ENCODE measurements around the gene S100A5. TPM values are rescaled to one million over a fixed set of nuclear protein-coding genes. Genes with fewer than 3 reads are reported as not detected.

Gene S100A5
- total RNA-seq, 1 experiment from 2014 or later, result not detected

GRCh38 chr1:153510984-153511410 is 29.7 kb downstream of the S100A5 start:
- CTCF ChIA-PET, result interaction anchor here (0.6 to 2.1 kb wide), 13 partner anchors 11 to 145 kb away, joined by 3 to 25 read pairs (median 4); partner anchors contain the start of genes S100A13, S100A14 and S100A2
- H3K4me3 Mint-ChIP-seq (ENCODE audit: low read depth, unreplicated experiment), result no peak overlapping the region
- BruUV-seq (replicated peaks), result no TSS peak
- peaks cover 82% of the 10 kb centered on the region for H3K4me1 Mint-ChIP-seq (ENCODE audit: low read depth, unreplicated experiment)
- TF ChIP-seq CTCF (IDR thresholded peaks at IDR 0.05; ENCODE audit: unreplicated experiment), result peak; percentile 97
- peak overlapping the region; percentile 82 for H3K27ac Mint-ChIP-seq (ENCODE audit: unreplicated experiment)
- no peaks in the 10 kb centered on the region for H3K9me3 Mint-ChIP-seq (ENCODE audit: low read depth, unreplicated experiment)
- no peaks in the 10 kb centered on the region for H3K27me3 Mint-ChIP-seq (ENCODE audit: unreplicated experiment)
- DNase-seq, result peak; percentile 97
- intact Hi-C loops (cut with micrococcal nuclease; ENCODE audit: unreplicated experiment), result loop anchor here (1.0 to 10.0 kb wide), 4 partner anchors 22 to 474 kb away; partner anchors contain the start of genes ILF2 and RAB13
- H3K36me3 Mint-ChIP-seq (ENCODE audit: insufficient read depth, unreplicated experiment), result peaks cover 21% of the 10 kb centered on the region

GRCh38 chr1:153509729-153510354 is 30.9 kb downstream of the S100A5 start:
- no peak overlapping the region for H3K27ac Mint-ChIP-seq (ENCODE audit: unreplicated experiment)
- peaks cover 75% of the 10 kb centered on the region for H3K4me1 Mint-ChIP-seq (ENCODE audit: low read depth, unreplicated experiment)
- DNase-seq, result peak; percentile 85
- H3K9me3 Mint-ChIP-seq (ENCODE audit: low read depth, unreplicated experiment), result no peaks in the 10 kb centered on the region
- CTCF ChIA-PET, result interaction anchor here (1.0 to 1.3 kb wide), 3 partner anchors 24 to 66 kb away, joined by 3 to 4 read pairs (median 3); no protein-coding TSS in a partner anchor
- H3K27me3 Mint-ChIP-seq (ENCODE audit: unreplicated experiment), result no peaks in the 10 kb centered on the region
- peak; percentile 87 for TF ChIP-seq CTCF (IDR thresholded peaks at IDR 0.05; ENCODE audit: unreplicated experiment)
- BruUV-seq (replicated peaks), result no TSS peak
- intact Hi-C loops (cut with micrococcal nuclease; ENCODE audit: unreplicated experiment), result loop anchor here (2.0 to 10.0 kb wide), 3 partner anchors 23 to 475 kb away; partner anchors contain the start of genes ILF2 and RAB13
- peaks cover 16% of the 10 kb centered on the region for H3K36me3 Mint-ChIP-seq (ENCODE audit: insufficient read depth, unreplicated experiment)
- H3K4me3 Mint-ChIP-seq (ENCODE audit: low read depth, unreplicated experiment), result no peak overlapping the region

GRCh38 chr1:153509036-153509435 is 31.7 kb downstream of the S100A5 start:
- no peak for DNase-seq
- Mint-ChIP-seq H3K9me3 (ENCODE audit: low read depth, unreplicated experiment) (no peaks in the 10 kb centered on the region), H3K36me3 (ENCODE audit: insufficient read depth, unreplicated experiment) (peaks cover 16% of the 10 kb centered on the region), H3K4me3 (ENCODE audit: low read depth, unreplicated experiment) (no peak overlapping the region), H3K27ac (ENCODE audit: unreplicated experiment) (no peak overlapping the region), H3K4me1 (ENCODE audit: low read depth, unreplicated experiment) (peaks cover 73% of the 10 kb centered on the region), H3K27me3 (ENCODE audit: unreplicated experiment) (no peaks in the 10 kb centered on the region)
- TF ChIP-seq CTCF (IDR thresholded peaks at IDR 0.05; ENCODE audit: unreplicated experiment), result no peak
- intact Hi-C loops (cut with micrococcal nuclease; ENCODE audit: unreplicated experiment), result no loop called here
- CTCF ChIA-PET, result no interaction called here
- no TSS peak for BruUV-seq (replicated peaks)

DNA sequence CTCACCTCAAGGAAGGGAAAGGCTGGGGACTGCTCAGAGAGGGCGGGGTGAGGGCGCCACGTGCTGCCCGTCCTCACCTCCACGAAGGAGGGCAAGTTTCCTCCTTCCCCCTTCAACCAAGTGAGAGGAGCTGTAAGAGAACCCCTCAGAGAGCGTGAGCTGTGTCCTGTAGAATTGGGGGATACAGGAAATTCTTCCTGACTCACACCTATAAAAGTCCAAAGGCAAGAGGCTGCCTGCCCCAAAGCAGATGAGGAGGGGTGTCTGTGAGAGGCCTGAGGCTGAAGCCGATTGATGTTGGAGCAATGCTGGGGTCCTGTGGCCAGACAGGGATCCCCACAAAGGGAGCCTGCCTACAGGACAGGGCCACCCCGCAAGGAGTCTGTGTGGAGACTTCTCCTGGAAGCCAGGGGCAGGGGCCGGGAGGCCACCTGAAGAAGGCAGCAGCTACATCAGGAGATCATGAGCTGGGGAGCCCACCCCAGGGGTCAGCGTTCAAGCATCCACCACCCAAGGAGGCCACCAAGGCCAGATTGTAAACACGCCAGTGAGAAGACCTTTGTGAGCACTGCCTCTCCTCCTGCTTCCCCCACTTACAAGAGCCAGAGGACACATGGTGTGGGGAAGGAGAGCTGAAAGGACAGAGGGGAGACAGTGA is 32.7 kb downstream of the S100A5 start:
- intact Hi-C loops (cut with micrococcal nuclease; ENCODE audit: unreplicated experiment), result loop anchor here (2.0 kb wide), 1 partner anchor 241 kb away; no protein-coding TSS in a partner anchor
- H3K4me1 Mint-ChIP-seq (ENCODE audit: low read depth, unreplicated experiment), result peaks cover 63% of the 10 kb centered on the region
- CTCF ChIA-PET, result no interaction called here
- no peaks in the 10 kb centered on the region for H3K9me3 Mint-ChIP-seq (ENCODE audit: low read depth, unreplicated experiment)
- no peaks in the 10 kb centered on the region for H3K27me3 Mint-ChIP-seq (ENCODE audit: unreplicated experiment)
- DNase-seq, result no peak
- no peak overlapping the region for H3K4me3 Mint-ChIP-seq (ENCODE audit: low read depth, unreplicated experiment)
- TF ChIP-seq CTCF (IDR thresholded peaks at IDR 0.05; ENCODE audit: unreplicated experiment), result no peak
- peaks cover 16% of the 10 kb centered on the region for H3K36me3 Mint-ChIP-seq (ENCODE audit: insufficient read depth, unreplicated experiment)
- no TSS peak for BruUV-seq (replicated peaks)
- H3K27ac Mint-ChIP-seq (ENCODE audit: unreplicated experiment), result no peak overlapping the region

Measured in Calu3 (cell line).